Measurements from ENCODE around the gene KRTAP5-8.

DNA sequence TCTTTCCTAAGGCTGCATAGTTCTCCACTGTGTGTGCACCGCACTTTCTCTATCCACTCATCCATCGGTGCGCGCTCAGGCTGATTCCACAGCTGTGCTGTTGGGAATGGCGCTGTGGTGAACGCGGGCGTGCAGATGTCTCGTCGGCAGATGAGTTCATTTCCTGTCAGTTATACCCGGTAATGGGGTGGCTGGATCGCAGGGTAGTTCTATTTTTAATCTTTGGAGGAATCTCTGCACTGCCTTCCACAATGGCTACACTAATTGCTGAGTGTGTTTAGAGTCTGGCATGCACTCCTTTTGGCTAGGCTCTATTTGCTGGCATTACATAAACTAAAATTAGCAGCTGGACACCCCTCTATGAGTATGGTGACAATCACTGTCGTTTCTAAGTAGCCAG, 38.7 kb upstream of the KRTAP5-8 start:
- TF ChIP-seq, protein P1, sequence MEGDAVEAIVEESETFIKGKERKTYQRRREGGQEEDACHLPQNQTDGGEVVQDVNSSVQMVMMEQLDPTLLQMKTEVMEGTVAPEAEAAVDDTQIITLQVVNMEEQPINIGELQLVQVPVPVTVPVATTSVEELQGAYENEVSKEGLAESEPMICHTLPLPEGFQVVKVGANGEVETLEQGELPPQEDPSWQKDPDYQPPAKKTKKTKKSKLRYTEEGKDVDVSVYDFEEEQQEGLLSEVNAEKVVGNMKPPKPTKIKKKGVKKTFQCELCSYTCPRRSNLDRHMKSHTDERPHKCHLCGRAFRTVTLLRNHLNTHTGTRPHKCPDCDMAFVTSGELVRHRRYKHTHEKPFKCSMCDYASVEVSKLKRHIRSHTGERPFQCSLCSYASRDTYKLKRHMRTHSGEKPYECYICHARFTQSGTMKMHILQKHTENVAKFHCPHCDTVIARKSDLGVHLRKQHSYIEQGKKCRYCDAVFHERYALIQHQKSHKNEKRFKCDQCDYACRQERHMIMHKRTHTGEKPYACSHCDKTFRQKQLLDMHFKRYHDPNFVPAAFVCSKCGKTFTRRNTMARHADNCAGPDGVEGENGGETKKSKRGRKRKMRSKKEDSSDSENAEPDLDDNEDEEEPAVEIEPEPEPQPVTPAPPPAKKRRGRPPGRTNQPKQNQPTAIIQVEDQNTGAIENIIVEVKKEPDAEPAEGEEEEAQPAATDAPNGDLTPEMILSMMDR (IDR thresholded peaks at IDR 0.05): no peak
- no peak for TF ChIP-seq POLR2A (IDR thresholded peaks at IDR 0.05)
